Measurements from ENCODE around the gene SCAMP3.

The SCAMP3 gene

DNA sequence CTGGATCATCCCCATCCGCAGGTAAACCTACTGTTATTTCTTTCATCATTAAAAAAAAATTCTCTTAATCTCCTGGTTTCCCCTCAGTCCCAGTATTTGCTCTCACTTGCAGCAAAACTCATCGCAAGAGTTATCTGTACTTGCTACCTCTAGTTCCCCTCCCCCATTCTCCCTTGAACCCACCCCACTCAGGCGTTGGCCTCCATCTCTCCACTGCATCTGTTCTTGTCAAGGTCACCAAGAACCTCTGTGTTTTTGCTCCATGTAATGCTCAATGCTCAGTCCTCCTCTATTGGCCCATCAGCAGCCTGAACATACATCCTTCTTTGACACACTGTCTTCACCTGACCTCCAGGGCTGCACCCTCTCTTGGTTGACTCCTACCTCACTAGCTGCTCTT, 34.5 kb upstream of the SCAMP3 start:
- Histone ChIP-seq H3K27me3 (ENCODE audit: insufficient read depth, low read length, poor library complexity) (no peaks in the 10 kb centered on the region), H3K9ac (ENCODE audit: low read length) (no peak overlapping the region), H2BK5ac (ENCODE audit: low read length) (no peak overlapping the region), H3K4me2 (ENCODE audit: low read length) (no peak overlapping the region), H3K79me1 (ENCODE audit: low read length) (no peaks in the 10 kb centered on the region), H3K4me3 (ENCODE audit: low read length) (no peak overlapping the region), H3K56ac (ENCODE audit: low read length) (no peak overlapping the region), H3K18ac (ENCODE audit: low read length) (no peak overlapping the region), H3K4me1 (ENCODE audit: control insufficient read depth, low read depth, low read length) (no peaks in the 10 kb centered on the region), H3K27ac (ENCODE audit: low read depth, low read length) (no peak overlapping the region), H3K23ac (ENCODE audit: low read length) (no peak overlapping the region), H4K8ac (ENCODE audit: low read depth, low read length) (no peak overlapping the region), H4K5ac (ENCODE audit: low read length) (no peak overlapping the region), H3K36me3 (ENCODE audit: control insufficient read depth, insufficient read depth, low read length) (no peaks in the 10 kb centered on the region), H2AK5ac (ENCODE audit: low read length) (no peak overlapping the region), H3K4ac (ENCODE audit: low read depth, low read length) (no peak overlapping the region), H3K79me2 (ENCODE audit: control insufficient read depth, insufficient read depth, low read length) (no peaks in the 10 kb centered on the region), H2BK120ac (ENCODE audit: low read depth, low read length) (no peak overlapping the region), H2BK15ac (replicated peaks; ENCODE audit: low read depth) (no peak overlapping the region)
- WGBS (ENCODE audit: extremely low coverage, insufficient coverage, low lambda C conversion rate): no CpG with 5 or more reads among the region's 3 CpGs
- DNase-seq: no peak

- no peak overlapping the region for H3K4me2 ChIP-seq (ENCODE audit: low read length)
- no peak overlapping the region for H3K27ac ChIP-seq (ENCODE audit: low read depth, low read length)
- no peaks in the 10 kb centered on the region for H3K79me1 ChIP-seq (ENCODE audit: low read length)
- H3K56ac ChIP-seq (ENCODE audit: low read length): no peak overlapping the region
- H4K5ac ChIP-seq (ENCODE audit: low read length): no peak overlapping the region
- no peaks in the 10 kb centered on the region for H3K27me3 ChIP-seq (ENCODE audit: insufficient read depth, low read length, poor library complexity)
- H4K8ac ChIP-seq (ENCODE audit: low read depth, low read length): no peak overlapping the region
- H3K79me2 ChIP-seq (ENCODE audit: control insufficient read depth, insufficient read depth, low read length): no peaks in the 10 kb centered on the region
- H2BK5ac ChIP-seq (ENCODE audit: low read length): no peak overlapping the region
- no peak overlapping the region for H2BK120ac ChIP-seq (ENCODE audit: low read depth, low read length)
- H3K4ac ChIP-seq (ENCODE audit: low read depth, low read length): no peak overlapping the region
- no peak overlapping the region for H2BK15ac ChIP-seq (replicated peaks; ENCODE audit: low read depth)
- H3K23ac ChIP-seq (ENCODE audit: low read length): no peak overlapping the region
- H3K4me3 ChIP-seq (ENCODE audit: low read length): no peak overlapping the region
- H3K9ac ChIP-seq (ENCODE audit: low read length): no peak overlapping the region
- no peak overlapping the region for H3K18ac ChIP-seq (ENCODE audit: low read length)
- H3K4me1 ChIP-seq (ENCODE audit: control insufficient read depth, low read depth, low read length): no peaks in the 10 kb centered on the region
- H2AK5ac ChIP-seq (ENCODE audit: low read length): no peak overlapping the region
- WGBS (ENCODE audit: extremely low coverage, insufficient coverage, low lambda C conversion rate): no CpG with 5 or more reads among the region's 7 CpGs
- no peak for DNase-seq
- no peaks in the 10 kb centered on the region for H3K36me3 ChIP-seq (ENCODE audit: control insufficient read depth, insufficient read depth, low read length)
Measured at GRCh38 chr1:155295942-155296267, 33.7 kb upstream of the SCAMP3 start.

GRCh38 chr1:155295183-155295941, 33.2 kb upstream of the SCAMP3 start:
- Histone ChIP-seq H3K9ac (ENCODE audit: low read length) (peak overlapping the region; percentile 66), H3K79me1 (ENCODE audit: low read length) (no peaks in the 10 kb centered on the region), H3K56ac (ENCODE audit: low read length) (peak overlapping the region; percentile 77), H4K5ac (ENCODE audit: low read length) (no peak overlapping the region), H3K4me3 (ENCODE audit: low read length) (peak overlapping the region; percentile 56), H3K4me2 (ENCODE audit: low read length) (peak overlapping the region; percentile 56), H3K79me2 (ENCODE audit: control insufficient read depth, insufficient read depth, low read length) (no peaks in the 10 kb centered on the region), H3K36me3 (ENCODE audit: control insufficient read depth, insufficient read depth, low read length) (no peaks in the 10 kb centered on the region), H2AK5ac (ENCODE audit: low read length) (no peak overlapping the region), H3K4ac (ENCODE audit: low read depth, low read length) (no peak overlapping the region), H2BK120ac (ENCODE audit: low read depth, low read length) (no peak overlapping the region), H2BK15ac (replicated peaks; ENCODE audit: low read depth) (no peak overlapping the region), H3K23ac (ENCODE audit: low read length) (peak overlapping the region; percentile 85), H2BK5ac (ENCODE audit: low read length) (no peak overlapping the region), H3K27ac (ENCODE audit: low read depth, low read length) (no peak overlapping the region), H3K18ac (ENCODE audit: low read length) (no peak overlapping the region), H4K8ac (ENCODE audit: low read depth, low read length) (no peak overlapping the region), H3K4me1 (ENCODE audit: control insufficient read depth, low read depth, low read length) (no peaks in the 10 kb centered on the region), H3K27me3 (ENCODE audit: insufficient read depth, low read length, poor library complexity) (no peaks in the 10 kb centered on the region)
- DNase-seq: peak; percentile 26
- no CpG with 5 or more reads among the region's 47 CpGs for WGBS (ENCODE audit: extremely low coverage, insufficient coverage, low lambda C conversion rate)

GRCh38 chr1:155294520-155295182, 32.5 kb upstream of the SCAMP3 start:
- no peak overlapping the region for H3K4ac ChIP-seq (ENCODE audit: low read depth, low read length)
- no peak for DNase-seq
- no peak overlapping the region for H3K27ac ChIP-seq (ENCODE audit: low read depth, low read length)
- no peak overlapping the region for H3K23ac ChIP-seq (ENCODE audit: low read length)
- WGBS (ENCODE audit: extremely low coverage, insufficient coverage, low lambda C conversion rate): no CpG with 5 or more reads among the region's 46 CpGs
- no peak overlapping the region for H3K4me3 ChIP-seq (ENCODE audit: low read length)
- H2BK15ac ChIP-seq (replicated peaks; ENCODE audit: low read depth): no peak overlapping the region
- no peak overlapping the region for H2BK5ac ChIP-seq (ENCODE audit: low read length)
- no peak overlapping the region for H4K5ac ChIP-seq (ENCODE audit: low read length)
- no peaks in the 10 kb centered on the region for H3K4me1 ChIP-seq (ENCODE audit: control insufficient read depth, low read depth, low read length)
- no peaks in the 10 kb centered on the region for H3K27me3 ChIP-seq (ENCODE audit: insufficient read depth, low read length, poor library complexity)
- no peak overlapping the region for H4K8ac ChIP-seq (ENCODE audit: low read depth, low read length)
- H3K79me1 ChIP-seq (ENCODE audit: low read length): no peaks in the 10 kb centered on the region
- peak overlapping the region; percentile 77 for H3K56ac ChIP-seq (ENCODE audit: low read length)
- no peak overlapping the region for H3K18ac ChIP-seq (ENCODE audit: low read length)
- H3K9ac ChIP-seq (ENCODE audit: low read length): peak overlapping the region; percentile 23
- H3K4me2 ChIP-seq (ENCODE audit: low read length): peak overlapping the region; percentile 52
- H3K36me3 ChIP-seq (ENCODE audit: control insufficient read depth, insufficient read depth, low read length): no peaks in the 10 kb centered on the region
- H3K79me2 ChIP-seq (ENCODE audit: control insufficient read depth, insufficient read depth, low read length): no peaks in the 10 kb centered on the region
- no peak overlapping the region for H2BK120ac ChIP-seq (ENCODE audit: low read depth, low read length)
- H2AK5ac ChIP-seq (ENCODE audit: low read length): no peak overlapping the region

DNA sequence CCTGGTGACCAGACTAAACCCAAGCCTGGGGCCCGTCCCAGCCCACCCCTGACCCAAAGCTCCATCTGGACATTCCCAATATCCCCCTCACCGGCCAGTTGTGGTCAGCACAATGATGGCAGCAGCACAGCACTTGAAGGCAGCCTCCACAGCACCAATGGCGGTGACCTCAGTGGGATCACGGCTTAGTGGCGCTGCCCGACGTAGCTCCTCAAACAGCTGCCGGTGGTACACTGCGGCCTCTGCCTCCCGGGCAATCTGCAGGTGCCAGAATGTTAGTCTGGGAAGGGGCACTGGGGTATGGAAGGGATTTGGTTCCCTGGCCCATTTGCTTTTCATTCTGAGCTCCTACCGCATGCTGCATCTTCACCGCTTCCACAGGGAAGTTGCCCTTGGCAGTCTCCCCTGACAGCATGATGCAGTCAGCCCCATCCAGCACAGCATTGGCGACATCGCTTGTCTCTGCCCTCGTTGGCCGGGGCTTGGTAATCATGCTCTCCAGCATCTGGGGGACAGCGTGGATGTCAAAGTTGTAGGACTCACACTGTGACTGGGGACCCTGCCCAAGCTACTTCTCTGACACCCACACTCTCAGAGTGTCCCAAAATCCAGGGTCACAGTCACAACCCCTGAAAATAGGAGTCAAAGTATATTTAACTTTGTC, 31.1 kb upstream of the SCAMP3 start:
- Histone ChIP-seq H3K9ac (ENCODE audit: low read length) (no peak overlapping the region), H2AK5ac (ENCODE audit: low read length) (no peak overlapping the region), H2BK15ac (replicated peaks; ENCODE audit: low read depth) (no peak overlapping the region), H3K56ac (ENCODE audit: low read length) (no peak overlapping the region), H3K27ac (ENCODE audit: low read depth, low read length) (no peak overlapping the region), H3K79me1 (ENCODE audit: low read length) (no peaks in the 10 kb centered on the region), H3K79me2 (ENCODE audit: control insufficient read depth, insufficient read depth, low read length) (no peaks in the 10 kb centered on the region), H3K4me1 (ENCODE audit: control insufficient read depth, low read depth, low read length) (no peaks in the 10 kb centered on the region), H3K36me3 (ENCODE audit: control insufficient read depth, insufficient read depth, low read length) (peaks cover 2% of the 10 kb centered on the region), H4K8ac (ENCODE audit: low read depth, low read length) (no peak overlapping the region), H3K27me3 (ENCODE audit: insufficient read depth, low read length, poor library complexity) (no peaks in the 10 kb centered on the region), H3K18ac (ENCODE audit: low read length) (no peak overlapping the region), H4K5ac (ENCODE audit: low read length) (no peak overlapping the region), H3K23ac (ENCODE audit: low read length) (no peak overlapping the region), H3K4ac (ENCODE audit: low read depth, low read length) (no peak overlapping the region), H2BK120ac (ENCODE audit: low read depth, low read length) (no peak overlapping the region), H3K4me2 (ENCODE audit: low read length) (no peak overlapping the region), H3K4me3 (ENCODE audit: low read length) (no peak overlapping the region), H2BK5ac (ENCODE audit: low read length) (no peak overlapping the region)
- WGBS (ENCODE audit: extremely low coverage, insufficient coverage, low lambda C conversion rate): no CpG with 5 or more reads among the region's 17 CpGs
- no peak for DNase-seq

Measured in mesendoderm (in vitro differentiated cells).